ENCODE results near the gene UBE2J2.

DNA sequence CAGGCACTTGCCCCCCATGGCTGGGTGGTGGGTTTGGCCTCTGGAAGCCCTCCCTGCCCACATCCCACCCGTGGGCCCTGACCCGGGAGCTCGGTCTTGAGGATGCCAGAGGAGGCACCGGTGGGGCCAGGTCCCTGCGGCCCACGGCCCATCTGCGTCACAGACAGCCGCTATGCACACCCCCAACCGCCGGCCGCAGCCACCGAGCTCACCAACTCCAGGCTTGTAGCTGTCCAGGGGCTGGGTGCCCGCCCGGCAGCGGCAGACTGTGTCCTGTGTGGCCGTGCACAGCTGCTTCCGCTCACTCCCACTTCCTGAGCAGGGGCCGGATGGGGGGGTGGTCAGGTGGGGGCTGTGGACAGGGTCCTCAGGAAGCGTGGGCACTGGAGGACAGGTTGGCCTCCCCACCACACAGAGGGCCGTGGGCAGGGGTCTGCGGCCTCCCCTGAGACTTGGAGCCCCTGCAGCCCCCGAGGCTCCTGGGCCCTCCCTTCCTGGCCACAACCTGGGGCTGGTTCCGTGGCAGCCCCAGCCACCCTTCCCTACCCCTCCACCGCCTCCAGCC lies 60.8 kb downstream of the UBE2J2 start:
- TF ChIP-seq, protein P1, sequence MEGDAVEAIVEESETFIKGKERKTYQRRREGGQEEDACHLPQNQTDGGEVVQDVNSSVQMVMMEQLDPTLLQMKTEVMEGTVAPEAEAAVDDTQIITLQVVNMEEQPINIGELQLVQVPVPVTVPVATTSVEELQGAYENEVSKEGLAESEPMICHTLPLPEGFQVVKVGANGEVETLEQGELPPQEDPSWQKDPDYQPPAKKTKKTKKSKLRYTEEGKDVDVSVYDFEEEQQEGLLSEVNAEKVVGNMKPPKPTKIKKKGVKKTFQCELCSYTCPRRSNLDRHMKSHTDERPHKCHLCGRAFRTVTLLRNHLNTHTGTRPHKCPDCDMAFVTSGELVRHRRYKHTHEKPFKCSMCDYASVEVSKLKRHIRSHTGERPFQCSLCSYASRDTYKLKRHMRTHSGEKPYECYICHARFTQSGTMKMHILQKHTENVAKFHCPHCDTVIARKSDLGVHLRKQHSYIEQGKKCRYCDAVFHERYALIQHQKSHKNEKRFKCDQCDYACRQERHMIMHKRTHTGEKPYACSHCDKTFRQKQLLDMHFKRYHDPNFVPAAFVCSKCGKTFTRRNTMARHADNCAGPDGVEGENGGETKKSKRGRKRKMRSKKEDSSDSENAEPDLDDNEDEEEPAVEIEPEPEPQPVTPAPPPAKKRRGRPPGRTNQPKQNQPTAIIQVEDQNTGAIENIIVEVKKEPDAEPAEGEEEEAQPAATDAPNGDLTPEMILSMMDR (IDR thresholded peaks at IDR 0.05; ENCODE audit: low read length) = no peak
- no peak for TF ChIP-seq EZH2 (IDR thresholded peaks at IDR 0.05; ENCODE audit: borderline replicate concordance, low read length)
